ENCODE measurements around the gene AFAP1L1. TPM values are rescaled to one million over a fixed set of nuclear protein-coding genes. Genes with fewer than 3 reads are reported as not detected.

AFAP1L1 gene
- total and polyA plus RNA-seq, 7 donors = 10.8 to 39.9 (median 23.0) TPM

DNA sequence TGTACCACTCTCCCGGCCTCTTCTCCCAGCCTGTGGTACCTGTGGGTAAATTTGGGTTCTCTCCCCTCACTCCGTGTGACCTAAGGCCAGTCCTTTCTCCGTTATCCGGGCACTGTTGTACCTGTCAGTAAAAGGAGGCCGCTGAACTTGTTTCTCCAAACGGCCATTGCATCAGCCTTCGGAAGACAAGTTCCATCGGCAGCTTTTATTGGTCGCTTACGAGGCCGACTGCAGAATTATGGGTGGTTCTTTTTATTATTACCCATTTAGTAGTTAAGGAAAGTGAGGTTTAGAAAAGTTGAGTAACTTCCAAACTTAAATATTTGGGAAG is 74.2 kb downstream of the AFAP1L1 start:
- H3K4me3 ChIP-seq = peak overlapping the region; percentile 86
- ATAC-seq (peak in 3 of 4 donors; percentile 1 to 20 (median 7)), DNase-seq (no peak)
- H3K9me3 ChIP-seq = no peaks in the 10 kb centered on the region
- TF ChIP-seq, protein P1, sequence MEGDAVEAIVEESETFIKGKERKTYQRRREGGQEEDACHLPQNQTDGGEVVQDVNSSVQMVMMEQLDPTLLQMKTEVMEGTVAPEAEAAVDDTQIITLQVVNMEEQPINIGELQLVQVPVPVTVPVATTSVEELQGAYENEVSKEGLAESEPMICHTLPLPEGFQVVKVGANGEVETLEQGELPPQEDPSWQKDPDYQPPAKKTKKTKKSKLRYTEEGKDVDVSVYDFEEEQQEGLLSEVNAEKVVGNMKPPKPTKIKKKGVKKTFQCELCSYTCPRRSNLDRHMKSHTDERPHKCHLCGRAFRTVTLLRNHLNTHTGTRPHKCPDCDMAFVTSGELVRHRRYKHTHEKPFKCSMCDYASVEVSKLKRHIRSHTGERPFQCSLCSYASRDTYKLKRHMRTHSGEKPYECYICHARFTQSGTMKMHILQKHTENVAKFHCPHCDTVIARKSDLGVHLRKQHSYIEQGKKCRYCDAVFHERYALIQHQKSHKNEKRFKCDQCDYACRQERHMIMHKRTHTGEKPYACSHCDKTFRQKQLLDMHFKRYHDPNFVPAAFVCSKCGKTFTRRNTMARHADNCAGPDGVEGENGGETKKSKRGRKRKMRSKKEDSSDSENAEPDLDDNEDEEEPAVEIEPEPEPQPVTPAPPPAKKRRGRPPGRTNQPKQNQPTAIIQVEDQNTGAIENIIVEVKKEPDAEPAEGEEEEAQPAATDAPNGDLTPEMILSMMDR (IDR thresholded peaks at IDR 0.05) = no peak
- H3K4me1 ChIP-seq = peaks cover 13% of the 10 kb centered on the region
- 1 to 2% (median 1%) methylated on average over 11 of the region's 11 CpGs for WGBS, 3 donors
- peaks cover 12 to 49% of the 10 kb centered on the region in 2 donors for H3K36me3 ChIP-seq (ENCODE audit: insufficient read depth in 1 of 2, low read depth in 1 of 2)
- H3K27me3 ChIP-seq (ENCODE audit: insufficient read depth in 3 of 3, low read length in 2 of 3) = no peaks in the 10 kb centered on the region
- intact Hi-C loops (cut with DNase I) = no loop called here
- H3K27ac ChIP-seq = peak overlapping the region; percentile 85

DNA sequence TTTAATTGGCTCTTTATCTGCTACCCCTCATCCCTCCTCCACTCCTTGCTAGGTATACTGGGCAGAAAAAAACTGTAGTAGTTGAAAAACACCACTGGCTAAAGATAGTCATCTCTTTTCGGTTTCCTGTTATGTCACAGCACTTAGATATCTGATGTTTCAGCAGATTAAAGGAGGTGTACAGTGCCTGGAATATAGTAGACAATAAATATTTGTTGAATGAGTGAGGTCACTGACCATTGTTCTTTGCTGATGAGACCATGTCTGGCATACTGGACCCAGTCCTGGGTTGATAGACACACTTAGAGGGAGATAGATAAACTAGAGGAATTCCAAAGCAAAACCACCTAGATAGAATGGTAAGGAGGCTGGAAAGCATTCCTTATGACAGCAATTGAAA is 76.9 kb downstream of the AFAP1L1 start:
- DNase-seq (no peak), ATAC-seq (no peak)
- TF ChIP-seq, protein P1 (IDR thresholded peaks at IDR 0.05) = no peak
- intact Hi-C loops (cut with DNase I) = no loop called here
- Histone ChIP-seq H3K4me1 (peaks cover 13% of the 10 kb centered on the region), H3K4me3 (no peak overlapping the region), H3K36me3 (ENCODE audit: insufficient read depth in 1 of 2, low read depth in 1 of 2) (peaks cover 18 to 65% of the 10 kb centered on the region in 2 donors), H3K27ac (no peak overlapping the region), H3K9me3 (no peaks in the 10 kb centered on the region), H3K27me3 (ENCODE audit: insufficient read depth in 3 of 3, low read length in 2 of 3) (no peaks in the 10 kb centered on the region)
- WGBS, 3 donors = 70 to 90% (median 79%) methylated on average over 1 of the region's 1 CpG

DNA sequence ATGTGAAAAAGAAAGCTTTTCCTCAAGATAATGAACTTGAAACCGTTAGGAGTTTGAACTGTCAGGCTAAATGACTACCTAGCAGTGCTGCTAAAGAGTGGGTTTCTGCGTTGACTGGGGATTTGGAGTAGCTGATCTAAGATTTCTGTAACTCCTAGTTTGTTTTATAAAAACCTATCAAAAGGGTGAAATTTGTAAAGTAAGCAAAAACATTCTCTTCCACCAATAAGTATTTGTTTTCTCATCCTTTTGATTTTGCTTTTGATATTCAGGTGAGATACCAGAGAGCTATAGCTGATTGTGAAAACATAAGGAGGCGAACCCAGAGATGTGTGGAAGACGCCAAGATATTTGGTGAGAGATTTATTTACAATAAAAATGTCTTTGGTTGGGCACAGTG is 77.7 kb downstream of the AFAP1L1 start:
- no peaks in the 10 kb centered on the region for H3K27me3 ChIP-seq (ENCODE audit: insufficient read depth in 3 of 3, low read length in 2 of 3)
- no peak for ATAC-seq
- no peak overlapping the region for H3K4me3 ChIP-seq
- peaks cover 18 to 74% of the 10 kb centered on the region in 2 donors for H3K36me3 ChIP-seq (ENCODE audit: insufficient read depth in 1 of 2, low read depth in 1 of 2)
- DNase-seq = no peak
- no peaks in the 10 kb centered on the region for H3K9me3 ChIP-seq
- H3K27ac ChIP-seq = no peak overlapping the region
- intact Hi-C loops (cut with DNase I) = no loop called here
- TF ChIP-seq, protein P1 (IDR thresholded peaks at IDR 0.05) = no peak
- H3K4me1 ChIP-seq = peaks cover 9% of the 10 kb centered on the region
- 83 to 94% (median 91%) methylated on average over 4 of the region's 4 CpGs for whole genome bisulfite sequencing, 3 donors

DNA sequence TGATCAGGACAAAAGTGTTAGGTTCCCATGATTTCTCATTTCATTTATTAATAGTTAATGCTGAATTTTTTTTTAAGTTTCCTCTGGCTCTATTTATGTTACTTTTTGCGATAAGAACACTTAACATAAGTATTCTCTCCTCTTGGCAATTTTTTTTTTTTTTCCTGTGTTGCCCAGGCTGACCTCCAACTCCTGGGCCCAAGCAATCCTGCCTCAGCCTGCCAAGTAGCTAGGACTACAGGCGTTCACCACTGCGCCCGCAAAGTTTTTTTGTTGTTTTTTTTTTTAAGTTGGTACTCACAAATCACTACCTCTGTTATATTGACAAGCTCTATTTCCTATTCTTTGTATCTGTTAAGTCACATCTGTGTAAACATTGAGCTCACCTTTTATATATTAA is 80.5 kb downstream of the AFAP1L1 start:
- Histone ChIP-seq H3K4me1 (peaks cover 2% of the 10 kb centered on the region), H3K27ac (no peak overlapping the region), H3K27me3 (ENCODE audit: insufficient read depth in 3 of 3, low read length in 2 of 3) (no peaks in the 10 kb centered on the region), H3K9me3 (no peaks in the 10 kb centered on the region), H3K4me3 (no peak overlapping the region), H3K36me3 (ENCODE audit: insufficient read depth in 1 of 2, low read depth in 1 of 2) (peaks cover 18 to 90% of the 10 kb centered on the region in 2 donors)
- WGBS, 3 donors = 78 to 83% (median 81%) methylated on average over 4 of the region's 4 CpGs
- DNase-seq (no peak), ATAC-seq (no peak)
- TF ChIP-seq, protein P1 (IDR thresholded peaks at IDR 0.05) = no peak
- intact Hi-C loops (cut with DNase I) = no loop called here

DNA sequence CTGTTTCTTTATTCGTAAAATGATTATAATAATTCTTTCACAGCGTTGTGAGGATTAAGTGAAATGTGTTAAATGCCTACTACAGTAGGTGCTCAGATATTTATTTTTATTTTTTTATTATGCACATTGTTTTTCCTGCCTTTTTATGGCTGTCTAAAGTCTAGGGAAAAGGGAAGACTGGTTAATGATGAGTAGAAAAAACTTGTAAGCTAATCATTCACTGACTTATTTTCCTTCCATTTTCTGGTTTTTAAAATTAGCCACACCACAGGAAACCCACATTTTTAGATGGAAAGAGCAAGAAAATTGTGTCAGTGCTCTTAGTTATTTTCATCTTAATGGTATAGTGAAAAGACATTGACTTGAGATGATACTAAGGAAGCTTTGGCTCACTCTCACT is 82.3 kb downstream of the AFAP1L1 start:
- H3K27me3 ChIP-seq (ENCODE audit: insufficient read depth in 3 of 3, low read length in 2 of 3) = no peaks in the 10 kb centered on the region
- H3K4me1 ChIP-seq = peaks cover 4% of the 10 kb centered on the region
- no peak for ATAC-seq
- H3K36me3 ChIP-seq (ENCODE audit: insufficient read depth in 1 of 2, low read depth in 1 of 2) = peaks cover 18 to 72% of the 10 kb centered on the region in 2 donors
- no peak overlapping the region for H3K27ac ChIP-seq
- H3K9me3 ChIP-seq = no peaks in the 10 kb centered on the region
- DNase-seq = no peak
- 89 to 97% (median 91%) methylated on average over 2 of the region's 2 CpGs for WGBS, 3 donors
- TF ChIP-seq, protein P1 (IDR thresholded peaks at IDR 0.05) = no peak
- intact Hi-C loops (cut with DNase I) = no loop called here
- no peak overlapping the region for H3K4me3 ChIP-seq
